ENCODE measurements around the gene GASK1A.
"Not testable (repeated sequence)": the region's sequence is repeated elsewhere in the genome, so short reads cannot be mapped to it uniquely, and the experiment has no call there.

The GASK1A gene

DNA sequence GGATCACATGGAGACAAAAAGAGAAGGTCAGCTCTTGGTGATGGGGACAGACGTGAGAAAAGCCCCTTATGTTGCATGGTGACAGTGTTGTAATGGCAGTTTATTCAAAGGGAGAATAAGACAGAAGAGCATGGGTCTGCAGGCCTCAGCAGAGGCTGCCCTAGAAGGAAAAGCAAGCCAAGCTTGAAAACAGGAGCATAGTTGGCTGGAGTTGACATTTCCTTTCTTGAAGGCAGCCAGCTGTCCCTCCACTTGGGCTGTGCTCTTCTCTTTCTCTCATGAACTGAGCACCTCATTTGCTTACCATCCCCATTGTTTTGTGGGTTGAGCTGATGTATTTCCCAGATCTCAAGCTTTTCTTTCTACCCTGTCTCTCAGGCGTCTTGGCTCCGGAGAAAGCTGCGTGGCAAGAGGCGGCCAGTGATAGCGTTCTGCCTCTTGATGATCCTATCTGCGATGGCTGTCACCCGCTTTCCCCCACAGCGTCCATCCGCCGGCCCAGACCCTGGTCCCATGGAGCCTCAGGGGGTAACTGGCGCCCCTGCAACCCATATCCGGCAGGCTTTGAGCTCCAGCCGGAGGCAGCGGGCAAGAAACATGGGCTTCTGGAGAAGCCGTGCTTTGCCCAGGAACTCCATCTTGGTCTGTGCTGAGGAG lies 52.9 kb downstream of the GASK1A start:
- DNase-seq (ENCODE audit: low read depth): no peak

DNA sequence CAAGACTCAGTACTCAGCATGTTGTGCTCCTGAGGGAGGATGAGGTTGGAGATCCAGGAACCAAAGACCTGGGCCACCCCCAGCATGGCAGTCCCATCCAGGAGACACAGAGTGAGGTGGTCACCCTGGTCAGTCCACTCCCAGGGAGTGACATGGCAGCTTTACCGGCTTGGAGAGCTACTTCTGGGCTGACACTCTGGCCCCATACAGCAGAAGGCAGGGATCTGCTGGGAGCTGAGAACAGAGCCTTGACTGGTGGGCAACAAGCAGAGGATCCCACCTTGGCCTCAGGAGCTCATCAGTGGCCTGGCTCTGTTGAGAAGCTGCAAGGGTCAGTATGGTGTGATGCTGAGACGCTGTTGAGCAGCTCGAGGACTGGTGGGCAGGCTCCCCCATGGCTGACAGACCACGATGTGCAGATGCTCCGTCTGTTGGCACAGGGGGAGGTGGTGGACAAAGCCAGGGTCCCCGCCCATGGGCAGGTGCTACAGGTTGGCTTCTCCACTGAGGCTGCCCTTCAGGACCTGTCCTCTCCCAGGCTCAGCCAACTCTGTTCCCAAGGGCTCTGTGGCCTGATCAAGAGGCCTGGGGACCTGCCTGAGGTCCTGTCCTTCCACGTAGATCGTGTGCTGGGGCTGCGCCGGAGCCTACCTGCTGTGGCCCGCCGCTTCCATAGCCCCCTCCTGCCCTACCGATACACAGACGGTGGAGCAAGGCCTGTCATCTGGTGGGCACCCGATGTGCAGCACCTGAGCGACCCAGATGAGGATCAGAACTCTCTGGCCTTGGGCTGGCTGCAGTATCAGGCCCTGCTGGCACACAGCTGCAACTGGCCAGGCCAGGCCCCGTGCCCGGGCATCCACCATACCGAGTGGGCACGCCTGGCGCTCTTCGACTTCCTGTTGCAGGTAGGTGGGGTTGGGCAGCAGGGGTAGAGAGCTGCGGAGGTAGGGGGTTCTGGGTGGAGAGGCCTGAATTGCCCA lies 53.8 kb downstream of the GASK1A start:
- no peak for DNase-seq (ENCODE audit: low read depth)

DNA sequence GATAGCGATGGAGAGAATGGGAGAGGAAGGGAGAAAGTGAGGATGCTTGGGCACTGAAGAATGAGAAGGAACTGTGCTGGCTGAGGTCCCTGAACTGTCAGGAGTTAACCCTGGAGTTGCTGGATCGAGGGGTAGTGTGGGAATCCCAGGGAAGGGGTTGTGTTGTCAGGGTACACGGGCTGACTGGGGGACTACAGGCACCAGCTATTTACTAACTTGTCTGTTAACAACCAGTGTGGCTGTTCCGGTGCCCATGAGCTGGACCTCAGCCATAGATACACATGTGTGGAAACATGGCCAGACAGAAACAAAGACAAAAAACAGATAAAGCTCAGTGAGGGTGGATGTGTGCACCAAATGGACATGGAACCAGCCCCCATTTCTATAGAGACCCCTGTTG lies 55.1 kb downstream of the GASK1A start:
- DNase-seq (ENCODE audit: low read depth): no peak

DNA sequence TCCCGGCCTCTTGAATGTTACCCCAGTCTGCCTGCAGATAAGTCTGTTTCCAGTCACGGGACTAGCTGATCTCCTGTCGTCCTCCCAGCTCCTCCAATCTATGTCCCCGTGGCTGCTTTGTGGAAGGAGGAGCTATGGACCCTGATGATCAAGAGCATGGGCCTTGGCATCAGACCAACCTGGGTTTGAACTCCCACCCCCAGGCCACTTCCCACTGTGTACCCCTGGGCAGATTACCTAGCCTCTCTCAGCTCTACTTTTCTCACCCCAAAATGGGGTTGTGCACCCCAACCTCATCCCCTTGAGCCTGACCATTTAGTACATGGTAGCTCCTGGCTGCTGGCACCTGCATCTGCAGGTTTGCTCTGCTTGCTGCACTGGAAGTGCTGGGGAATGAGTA lies 55.8 kb downstream of the GASK1A start:
- no peak for DNase-seq (ENCODE audit: low read depth)

DNA sequence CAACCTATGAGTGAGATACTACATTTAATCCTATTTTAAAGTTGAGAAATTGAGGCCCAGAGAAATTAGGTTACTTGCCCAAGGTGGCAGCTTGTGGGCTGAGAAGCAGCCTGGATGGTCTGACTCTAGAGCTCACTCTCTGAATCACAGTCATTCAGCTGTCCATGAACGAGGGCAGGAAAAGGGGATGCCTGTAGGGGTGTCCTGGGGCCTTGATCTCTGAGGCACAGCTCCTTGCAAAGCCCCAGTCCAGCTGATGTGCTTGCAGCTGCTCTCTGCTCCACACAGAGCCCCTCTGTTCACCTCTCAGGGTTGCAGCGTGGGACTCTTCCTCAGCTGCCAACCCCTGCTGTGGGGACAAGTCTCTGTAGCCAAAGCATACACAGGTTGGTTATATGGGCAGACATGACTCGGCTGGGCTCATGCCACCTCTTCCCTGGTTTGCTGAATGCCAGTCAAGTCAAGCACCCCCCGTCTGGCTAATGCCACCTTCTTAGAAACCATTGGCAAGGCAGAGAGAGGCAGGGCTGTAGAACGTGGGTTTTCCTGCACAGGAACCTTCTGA lies 56.8 kb downstream of the GASK1A start:
- DNase-seq (ENCODE audit: low read depth): no peak

DNA sequence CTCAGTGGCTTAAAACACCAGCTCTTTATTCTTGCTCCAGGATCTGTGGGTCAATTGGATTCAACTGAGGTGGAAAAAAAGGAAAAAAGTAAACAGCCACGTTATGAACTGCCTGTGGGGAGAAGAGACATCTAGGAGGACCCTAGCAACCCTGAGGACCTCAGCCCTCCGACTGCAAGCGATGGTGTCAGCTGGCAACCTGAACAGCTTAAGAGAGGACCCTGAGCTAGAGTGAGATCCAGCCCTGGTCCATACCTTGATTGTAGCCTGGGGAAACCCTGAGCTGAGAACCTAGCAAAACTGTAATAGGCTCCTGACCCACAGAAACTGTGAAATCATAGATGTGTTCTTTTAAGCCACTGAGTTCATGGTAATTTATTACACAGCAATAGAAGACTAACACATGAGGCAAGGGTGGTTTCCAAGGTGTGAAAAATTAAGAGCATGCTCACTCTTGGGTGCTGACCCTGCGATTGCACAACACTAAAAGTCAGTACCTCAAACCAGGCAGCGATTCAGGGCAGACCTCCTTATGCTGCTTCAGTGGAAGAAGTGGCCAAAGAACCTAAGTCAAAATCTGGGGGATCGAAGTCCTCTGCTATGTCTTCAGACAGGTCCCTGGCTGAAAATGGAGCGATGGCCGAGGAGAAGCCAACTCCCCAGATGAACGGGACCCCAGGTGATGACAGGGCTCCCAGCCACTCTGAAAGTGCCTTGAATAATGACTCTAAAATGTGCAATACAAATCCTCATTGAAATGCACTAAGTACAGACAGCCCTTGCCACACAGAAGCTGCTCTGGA lies 57.7 kb downstream of the GASK1A start:
- no peak for DNase-seq (ENCODE audit: low read depth)

DNA sequence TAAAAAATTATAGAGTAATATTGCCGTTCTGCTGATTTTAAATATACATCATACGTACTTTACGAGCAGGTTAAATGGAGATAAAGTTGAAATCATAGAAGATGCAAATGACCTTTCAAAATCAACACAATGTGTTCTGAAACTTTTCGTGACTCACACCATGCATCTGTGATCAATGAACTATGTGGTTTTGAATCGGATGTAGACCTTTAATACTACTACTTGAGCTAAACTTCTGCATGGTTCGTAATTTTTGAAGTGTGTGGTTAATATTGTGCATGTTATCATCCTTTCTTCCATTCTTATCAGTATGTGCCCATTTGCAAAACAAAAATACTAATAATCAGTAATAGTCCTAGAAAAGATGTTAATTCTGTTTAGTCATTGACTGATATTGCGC lies 58.9 kb downstream of the GASK1A start:
- no peak for DNase-seq (ENCODE audit: low read depth)

DNA sequence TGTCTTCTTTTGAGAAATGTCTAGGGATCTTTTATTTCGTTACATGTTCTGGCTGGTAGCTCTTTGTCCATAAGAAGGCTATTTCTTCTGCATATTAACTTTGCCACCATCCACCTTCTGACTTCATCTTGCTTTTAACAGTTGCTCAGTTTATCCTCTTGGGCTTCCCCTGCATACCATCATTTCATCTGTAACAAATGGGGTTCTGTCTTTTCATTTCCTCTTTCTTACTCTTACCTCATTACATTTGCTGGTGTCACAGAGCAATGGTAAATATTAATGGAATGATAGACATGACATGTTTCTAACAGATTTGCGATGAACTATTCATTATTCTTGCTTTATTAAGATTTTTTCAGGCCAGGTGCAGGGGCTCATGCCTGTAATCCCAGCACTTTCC lies 62.4 kb downstream of the GASK1A start:
- no peak for DNase-seq (ENCODE audit: low read depth)

DNA sequence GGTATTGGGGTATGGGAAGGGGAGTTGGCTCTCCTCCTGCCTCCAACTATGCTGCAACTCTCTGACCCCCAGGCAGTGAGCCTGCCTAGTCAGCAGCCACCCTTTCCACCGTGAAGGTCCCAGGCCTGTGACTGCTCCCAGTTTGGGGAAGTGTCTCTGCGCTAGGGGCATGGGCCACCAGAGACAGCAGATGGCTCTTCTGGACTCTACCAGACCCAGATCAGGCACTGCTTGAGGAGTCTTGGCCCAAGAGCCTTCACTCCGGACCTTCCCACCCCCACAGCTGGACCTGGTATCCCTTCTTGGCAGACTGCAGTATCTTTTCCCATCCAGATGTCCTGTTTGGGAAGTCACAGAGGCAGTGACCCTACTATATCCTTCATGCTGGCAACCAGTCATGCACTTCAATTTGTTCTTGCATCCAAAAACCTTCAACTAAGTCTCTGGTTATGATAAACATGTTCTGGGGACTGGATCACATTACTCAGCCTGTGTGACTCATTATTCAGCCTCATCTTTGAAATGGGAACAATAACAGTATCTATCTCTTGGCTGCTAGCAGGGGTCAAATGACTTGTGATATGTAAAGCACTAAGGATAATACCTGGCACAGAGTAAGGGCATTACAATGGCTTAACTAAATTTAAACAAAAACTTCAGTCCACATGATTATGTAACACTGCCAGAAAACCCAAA lies 64.1 kb downstream of the GASK1A start:
- DNase-seq (ENCODE audit: low read depth): peak; percentile 4

DNA sequence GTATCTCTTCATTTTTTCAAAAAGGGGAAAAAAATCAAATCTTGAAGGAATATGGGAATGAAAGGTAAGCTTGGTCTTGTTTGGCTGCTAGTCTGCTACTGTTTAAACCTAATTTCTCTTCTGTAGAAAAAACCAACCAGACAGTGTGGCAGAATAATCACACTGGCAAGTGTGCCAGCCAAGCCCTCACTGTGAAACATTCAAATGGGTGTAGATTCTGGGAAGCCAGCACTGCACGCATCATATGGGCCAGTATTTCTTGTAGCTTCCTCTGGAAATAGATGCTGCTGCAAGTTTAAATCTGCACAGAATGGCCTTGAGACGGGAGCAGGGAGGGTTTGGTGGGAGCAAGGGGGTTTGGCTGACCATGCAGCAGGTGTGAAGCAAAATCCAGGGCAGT lies 64.7 kb downstream of the GASK1A start:
- DNase-seq (ENCODE audit: low read depth): no peak

DNA sequence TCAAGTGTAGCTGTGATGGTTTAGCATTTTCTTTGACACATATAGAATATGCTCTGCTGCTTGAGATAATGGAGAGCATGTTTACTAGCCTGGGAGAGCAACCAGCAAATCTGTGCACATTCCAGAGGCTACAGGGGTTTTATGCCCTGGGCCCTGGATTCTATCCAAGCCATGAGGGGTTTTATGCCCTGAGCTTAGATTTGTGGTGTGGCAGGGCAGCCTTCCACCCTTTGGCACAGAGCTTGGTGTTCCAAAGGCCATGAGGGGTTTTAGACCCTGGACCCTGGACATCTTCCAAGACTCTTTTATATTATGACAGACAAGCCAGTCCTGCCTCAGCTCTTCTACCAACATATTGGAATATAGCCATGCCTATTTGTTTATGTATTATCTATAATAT lies 66.0 kb downstream of the GASK1A start:
- DNase-seq (ENCODE audit: low read depth): not testable (repeated sequence)

DNA sequence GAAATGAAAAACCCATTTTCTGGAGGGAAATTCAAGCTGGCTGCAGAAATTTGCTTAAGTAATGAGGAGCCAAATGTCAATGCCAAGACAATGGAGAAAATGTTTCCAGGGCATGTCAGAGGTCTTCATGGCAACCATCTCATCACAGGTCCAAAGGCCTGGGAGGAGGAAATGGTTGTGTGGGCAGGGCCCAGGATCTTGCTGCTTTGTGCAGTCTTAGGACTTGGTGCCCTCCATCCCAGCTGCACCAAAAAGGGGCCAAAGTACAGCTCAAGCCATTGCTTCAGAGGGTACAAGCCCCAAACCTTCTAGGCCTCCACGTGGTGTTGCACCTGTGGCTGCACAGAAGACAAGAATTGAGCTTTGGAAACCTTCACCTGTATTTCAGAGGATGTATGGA lies 67.5 kb downstream of the GASK1A start:
- no peak for DNase-seq (ENCODE audit: low read depth)

DNA sequence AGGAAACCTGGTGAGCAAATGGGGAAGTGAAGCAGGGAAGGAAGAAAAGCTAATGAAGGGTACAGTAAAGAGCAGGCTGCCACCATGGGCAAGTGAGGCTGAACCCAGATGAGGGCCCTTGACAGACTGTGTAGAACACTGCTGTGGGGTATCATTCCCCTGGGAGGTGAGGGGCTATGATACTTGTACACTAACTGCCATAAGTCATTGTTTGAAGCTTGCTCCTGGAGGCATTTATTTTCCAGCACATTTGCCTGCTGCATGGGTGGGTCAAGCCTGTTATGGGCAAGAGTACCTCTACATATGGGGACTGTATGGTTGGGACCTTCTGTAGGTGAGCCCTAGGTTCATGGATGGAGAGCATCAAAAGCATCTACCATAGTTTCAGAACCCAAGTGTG lies 69.4 kb downstream of the GASK1A start:
- DNase-seq (ENCODE audit: low read depth): no peak

DNA sequence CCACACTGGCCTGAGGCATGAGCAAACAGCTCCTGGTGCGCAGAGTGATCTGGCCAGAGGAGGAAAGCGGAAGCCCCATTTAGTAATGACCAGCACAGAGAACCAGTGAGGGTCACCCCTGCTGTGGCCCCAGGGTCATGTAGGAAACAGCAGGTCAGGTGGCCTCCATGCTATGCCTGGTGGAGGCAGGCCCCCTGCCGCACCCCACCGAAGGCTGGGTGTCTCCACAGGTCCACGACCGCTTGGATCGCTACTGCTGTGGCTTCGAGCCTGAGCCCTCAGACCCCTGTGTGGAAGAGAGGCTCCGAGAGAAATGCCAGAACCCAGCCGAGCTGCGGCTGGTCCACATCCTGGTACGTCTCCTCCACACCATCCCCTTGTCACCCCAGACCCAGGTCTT lies 74.2 kb downstream of the GASK1A start:
- DNase-seq (ENCODE audit: low read depth): no peak

DNA sequence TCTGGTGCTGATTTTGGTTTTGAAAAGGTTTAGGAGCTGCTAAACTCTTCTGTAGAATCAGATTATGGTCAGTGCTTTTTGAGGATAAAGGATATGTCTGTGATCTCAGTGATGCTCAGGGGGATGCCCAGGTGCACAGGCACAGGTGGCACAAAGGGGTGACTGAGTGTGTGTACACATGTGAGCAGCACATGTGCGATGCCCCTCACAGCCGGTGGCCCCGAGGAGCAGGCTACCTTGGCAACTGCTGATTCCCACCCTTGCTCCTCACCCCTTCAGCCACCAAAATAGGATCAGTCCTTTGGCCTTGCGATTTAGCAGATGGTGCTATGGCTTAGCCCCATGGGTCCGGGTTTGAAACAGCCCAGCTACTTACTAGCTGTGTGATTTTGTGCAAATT lies 75.6 kb downstream of the GASK1A start:
- DNase-seq (ENCODE audit: low read depth): no peak

DNA sequence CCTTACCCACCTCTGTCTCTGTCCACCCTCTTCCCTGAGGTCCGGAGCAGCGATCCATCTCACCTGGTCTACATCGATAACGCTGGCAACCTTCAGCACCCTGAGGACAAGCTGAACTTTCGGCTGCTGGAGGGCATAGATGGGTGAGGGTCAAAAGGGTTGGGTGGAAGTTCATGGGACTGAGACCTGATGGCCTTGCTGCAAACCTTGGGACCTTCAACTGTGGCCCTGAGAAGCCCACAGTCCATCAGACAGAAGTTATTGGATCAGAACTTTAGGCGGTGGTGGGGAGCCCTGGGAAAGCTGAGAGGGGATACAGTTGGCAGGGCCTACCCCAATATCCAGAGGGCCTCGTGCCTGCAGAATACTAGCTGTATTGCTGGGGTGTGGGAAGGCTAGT lies 76.3 kb downstream of the GASK1A start:
- DNase-seq (ENCODE audit: low read depth): no peak

DNA sequence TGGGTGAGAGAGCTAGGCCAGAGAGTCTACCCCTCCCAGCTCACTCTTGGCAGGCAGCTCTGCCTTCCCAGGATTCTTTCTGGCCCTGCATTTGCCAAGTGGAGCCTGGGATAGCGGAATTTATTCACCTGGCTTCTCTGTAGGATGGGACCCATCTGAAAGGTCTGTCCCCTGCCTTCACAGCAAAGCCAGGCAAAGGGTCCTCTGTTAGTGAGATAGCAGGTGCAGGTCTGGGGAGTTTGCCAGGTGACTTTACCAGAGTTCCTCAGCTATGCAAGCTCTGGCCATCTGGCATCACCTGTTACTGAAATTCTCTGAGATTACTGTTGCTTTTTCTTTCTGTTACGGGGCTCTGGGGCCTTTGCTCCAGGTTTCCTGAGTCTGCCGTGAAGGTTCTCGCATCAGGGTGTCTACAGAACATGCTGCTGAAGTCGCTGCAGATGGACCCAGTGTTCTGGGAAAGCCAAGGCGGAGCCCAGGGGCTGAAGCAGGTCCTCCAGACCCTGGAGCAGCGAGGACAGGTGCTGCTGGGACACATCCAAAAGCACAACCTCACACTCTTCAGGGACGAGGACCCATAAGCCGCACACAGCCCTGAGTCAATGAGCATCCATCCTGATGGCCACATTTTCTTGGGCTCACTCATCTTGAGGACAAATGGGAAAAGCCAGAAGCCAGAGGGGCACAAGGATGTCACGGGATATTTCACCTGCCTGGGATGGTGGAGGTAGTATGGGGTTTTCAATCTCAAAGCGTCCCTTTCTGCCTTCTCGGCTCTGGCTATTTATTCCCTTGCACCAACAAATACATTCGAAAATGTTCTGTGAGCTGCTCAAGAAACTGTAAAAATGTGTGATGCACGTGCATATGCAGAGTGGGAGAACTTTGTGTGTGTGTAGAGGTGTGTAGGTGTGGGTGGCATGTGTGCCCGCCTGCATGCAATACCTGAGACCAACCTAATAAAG lies 77.0 kb downstream of the GASK1A start:
- no peak for DNase-seq (ENCODE audit: low read depth)

DNA sequence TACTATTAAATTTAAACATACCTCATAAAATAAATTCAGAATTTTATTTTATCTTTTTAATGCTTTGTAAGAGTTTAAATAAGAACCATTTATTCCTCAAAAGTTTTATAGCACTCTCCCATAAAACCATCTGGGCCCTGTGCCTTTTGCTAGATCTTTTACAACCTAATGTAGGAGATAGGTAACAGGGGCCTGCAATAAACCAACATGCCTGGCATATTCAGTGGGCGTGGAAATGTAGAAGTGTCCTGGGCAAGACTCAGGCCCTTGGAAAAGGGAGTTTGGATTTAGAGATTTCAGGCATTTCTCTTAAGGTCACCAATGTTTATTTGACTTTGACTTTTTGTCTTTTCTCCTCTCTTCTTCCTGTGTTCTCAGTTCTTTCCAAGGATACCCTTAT lies 80.3 kb downstream of the GASK1A start:
- DNase-seq (ENCODE audit: low read depth): no peak

DNA sequence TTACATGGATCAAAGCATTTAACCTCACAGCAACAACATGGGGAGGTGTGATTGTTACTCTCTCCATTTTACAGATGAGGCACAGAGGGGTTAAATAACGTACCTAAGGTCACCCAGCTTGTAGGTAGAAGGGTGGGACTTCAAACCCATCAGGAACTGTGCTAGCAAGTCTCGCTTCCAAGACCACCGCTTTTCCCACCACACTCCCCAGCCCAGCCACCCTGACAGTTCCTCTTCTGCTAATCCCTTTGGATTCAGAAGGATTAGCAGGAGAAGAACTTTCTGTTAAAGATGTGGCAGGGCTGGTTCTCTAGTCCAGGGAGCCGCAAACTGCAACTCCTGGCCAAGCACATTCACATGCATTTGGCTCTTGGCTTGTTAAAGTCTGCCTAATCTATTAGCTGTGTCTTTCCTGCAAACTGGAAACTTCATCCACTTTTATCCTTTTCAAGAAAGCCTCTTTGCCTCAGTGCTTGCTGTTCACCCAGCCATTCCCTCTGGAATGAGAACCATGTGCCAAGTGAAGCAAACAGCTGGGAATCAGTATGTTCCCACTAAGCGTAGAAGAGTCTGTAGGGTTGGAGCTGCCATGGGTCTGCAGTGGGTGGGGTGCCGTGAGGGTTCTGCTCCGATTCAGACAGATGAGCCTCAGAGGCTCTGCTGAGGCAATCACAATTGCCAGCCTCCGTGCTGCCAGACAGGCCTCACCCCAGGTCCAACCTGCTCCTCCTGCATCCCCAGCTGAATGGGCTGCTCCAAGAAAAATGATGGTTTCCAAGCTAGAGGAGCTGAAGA lies 82.2 kb downstream of the GASK1A start:
- DNase-seq (ENCODE audit: low read depth): no peak
